IMR-90 (cell line): ENCODE measurements around the gene FAM177B. TPM values are rescaled to one million over a fixed set of nuclear protein-coding genes. Genes with fewer than 3 reads are reported as not detected.

Experiments used
- ATAC-seq: fragments of 200-7000 bp; cut with Tn5 transposase; 2 replicates; pipeline ENCODE4 v1.9.1; 2020; ENCODE audit warnings: low read depth, mild to moderate bottlenecking, moderate library complexity
- BruUV-seq: library from RNA; stranded (reverse); fragments of 400-500 nt; replicated peaks from 2 replicates; lab custom pipeline; 2021; lab: Mats Ljungman, UMichigan
- CTCF ChIA-PET: fragments of 300-600 bp; formaldehyde crosslinking; extraction: SDS; loops from one replicate; lab custom pipeline; 2021; ENCODE audit warnings: antibody characterized with exemption; lab: Yijun Ruan, JAX
- POLR2A ChIA-PET: fragments of 300-600 bp; sonication (Branson Sonifier 250); formaldehyde crosslinking; loops from one replicate; lab custom pipeline; 2022; ENCODE audit warnings: antibody characterized with exemption; ENCODE audit not compliant: unreplicated experiment; lab: Charles Lee
- DNase-seq: peaks from one replicate; pipeline ENCODE4 v3.0.0; 2013
- H2AFZ ChIP-seq: replicated peaks from 2 replicates; pipeline ENCODE3; 2013; ENCODE audit warnings: low read length, mild to moderate bottlenecking; ENCODE audit not compliant: poor library complexity
- H2AK5ac ChIP-seq: 2 replicates; pipeline ENCODE4 v1.6.1; 2013; ENCODE audit warnings: low read depth, low read length, inconsistent platforms
- H2AK9ac ChIP-seq: replicated peaks from 2 replicates; pipeline ENCODE3; 2013; ENCODE audit warnings: mild to moderate bottlenecking, low read depth, low read length, moderate library complexity; ENCODE audit not compliant: poor library complexity
- H2BK120ac ChIP-seq: 2 replicates; pipeline ENCODE4 v1.6.1; 2013; ENCODE audit warnings: low read depth, low read length, inconsistent platforms
- H2BK15ac ChIP-seq: 3 replicates; pipeline ENCODE4 v1.6.1; 2013; ENCODE audit warnings: low read depth, low read length, inconsistent platforms
- H2BK20ac ChIP-seq: 2 replicates; pipeline ENCODE4 v1.6.1; 2013; ENCODE audit warnings: low read depth, mild to moderate bottlenecking, inconsistent platforms, low read length, moderate library complexity
- H2BK5ac ChIP-seq: 2 replicates; pipeline ENCODE4 v1.6.1; 2013; ENCODE audit warnings: mild to moderate bottlenecking, low read depth, low read length, inconsistent platforms; ENCODE audit not compliant: poor library complexity, severe bottlenecking
- H3K14ac ChIP-seq: replicated peaks from 2 replicates; pipeline ENCODE4 v1.6.1; 2013; ENCODE audit warnings: low read depth, low read length, inconsistent platforms
- H3K18ac ChIP-seq: 2 replicates; pipeline ENCODE4 v1.6.1; 2013; ENCODE audit warnings: low read depth, low read length, control low read depth
- H3K23ac ChIP-seq: 2 replicates; pipeline ENCODE4 v1.6.1; 2013; ENCODE audit warnings: low read depth, low read length, inconsistent platforms
- H3K27ac ChIP-seq: 2 replicates; pipeline ENCODE4 v1.5.1; 2013; ENCODE audit warnings: mild to moderate bottlenecking, control low read depth, low read length; ENCODE audit not compliant: insufficient read depth
- H3K27me3 ChIP-seq: 2 replicates; pipeline ENCODE4 v1.6.1; 2013; ENCODE audit warnings: low read length; ENCODE audit not compliant: control insufficient read depth, insufficient read depth
- H3K36me3 ChIP-seq: 2 replicates; pipeline ENCODE4 v1.6.1; 2013; ENCODE audit warnings: low read length, mixed read lengths; ENCODE audit not compliant: control insufficient read depth, insufficient read depth
- H3K4ac ChIP-seq: 2 replicates; pipeline ENCODE4 v1.6.1; 2013; ENCODE audit warnings: low read depth, low read length, inconsistent platforms
- H3K4me1 ChIP-seq: 2 replicates; pipeline ENCODE4 v1.6.1; 2013; ENCODE audit warnings: low read length, mixed read lengths; ENCODE audit not compliant: control insufficient read depth, insufficient read depth
- H3K4me2 ChIP-seq: 2 replicates; pipeline ENCODE4 v1.6.1; 2013; ENCODE audit warnings: low read depth, mild to moderate bottlenecking, control low read depth, low read length, moderate library complexity
- H3K4me3 ChIP-seq: 2 replicates; pipeline ENCODE4 v1.5.1; 2013; ENCODE audit warnings: low read depth, mild to moderate bottlenecking, control low read depth, low read length, moderate library complexity; ENCODE audit not compliant: insufficient read depth
- H3K56ac ChIP-seq: 2 replicates; pipeline ENCODE4 v1.6.1; 2013; ENCODE audit warnings: low read length, inconsistent platforms; ENCODE audit not compliant: insufficient read depth; ENCODE audit errors: extremely low read depth
- H3K79me1 ChIP-seq, 2 experiments: 2 replicates each; pipeline ENCODE4 v1.6.1; 2013; ENCODE audit warnings: low read length in 2 of 2, inconsistent platforms in 1 of 2, low read depth in 1 of 2
- H3K9ac ChIP-seq: 2 replicates; pipeline ENCODE4 v1.6.1; 2013; ENCODE audit warnings: low read depth, low read length, control low read depth
- H3K9me1 ChIP-seq: 2 replicates; pipeline ENCODE4 v1.6.1; 2013; ENCODE audit warnings: low read length, inconsistent platforms; ENCODE audit not compliant: insufficient read depth
- H3K9me3 ChIP-seq: 2 replicates; pipeline ENCODE4 v1.6.1; 2013; ENCODE audit warnings: low read length; ENCODE audit not compliant: control insufficient read depth, insufficient read depth
- H4K20me1 ChIP-seq: 2 replicates; pipeline ENCODE4 v1.6.1; 2013; ENCODE audit warnings: low read length, inconsistent platforms; ENCODE audit not compliant: insufficient read depth
- H4K5ac ChIP-seq: 2 replicates; pipeline ENCODE4 v1.6.1; 2013; ENCODE audit warnings: mild to moderate bottlenecking, low read depth, low read length, control low read depth
- H4K8ac ChIP-seq, 2 experiments: 2 replicates each; pipeline ENCODE4 v1.6.1; 2013; ENCODE audit warnings: low read depth in 2 of 2, low read length in 2 of 2, control low read depth in 1 of 2, inconsistent platforms in 1 of 2
- H4K91ac ChIP-seq: 2 replicates; pipeline ENCODE4 v1.6.1; 2013; ENCODE audit warnings: low read depth, low read length, inconsistent platforms; ENCODE audit not compliant: insufficient read depth
- CEBPB ChIP-seq: IDR thresholded peaks from 2 replicates; pipeline ENCODE4 v1.6.1; 2012; ENCODE audit warnings: low read depth, low read length, improper control_type of control experiment
- FOS ChIP-seq: fragments of 150-350 bp; IDR thresholded peaks from 2 replicates; pipeline ENCODE4 v1.6.1; 2016; ENCODE audit warnings: low read depth, low read length
- MAFK ChIP-seq: IDR thresholded peaks from 2 replicates; pipeline ENCODE4 v1.6.1; 2012; ENCODE audit warnings: low read depth, low read length, improper control_type of control experiment
- NFE2L2 ChIP-seq: fragments of 150-350 bp; IDR thresholded peaks from 2 replicates; pipeline ENCODE4 v1.6.1; 2016; ENCODE audit warnings: low read depth, mild to moderate bottlenecking, low read length
- POLR2A ChIP-seq: IDR thresholded peaks from 2 replicates; pipeline ENCODE4 v1.6.1; 2012; ENCODE audit warnings: mild to moderate bottlenecking, low read depth, low read length
- SMC3 ChIP-seq: fragments of 150-350 bp; IDR thresholded peaks from 2 replicates; pipeline ENCODE4 v1.6.1; 2016; ENCODE audit warnings: low read depth, mild to moderate bottlenecking, antibody characterized with exemption, low read length, moderate library complexity
- WGBS, 2 experiments: methylation state at CpG; one replicate each; pipeline versions ENCODE4 v1.1.5 to v1.1.7; 2013; ENCODE audit warnings: missing lambda C conversion rate in 2 of 2; ENCODE audit not compliant: insufficient read length in 1 of 2; ENCODE audit errors: extremely low coverage in 2 of 2; 5-methylcytosine and 5-hydroxymethylcytosine counted together
- dilution Hi-C: fragments of 300-500 bp; cut with HindIII; formaldehyde crosslinking; loops from one replicate; pipeline ENCODE4 v1.14.3; 2018; ENCODE audit warnings: low sequenced_read_pairs; ENCODE audit not compliant: unreplicated experiment
- in situ Hi-C: fragments of 300-500 bp; cut with MboI; formaldehyde crosslinking; loops from 3 replicates; pipeline ENCODE4 v1.14.3; 2019; ENCODE audit warnings: low sequenced_read_pairs, inconsistent platforms, mixed read lengths
- intact Hi-C: fragments of 100-400 bp; cut with micrococcal nuclease; formaldehyde crosslinking; loops from 2 replicates; pipeline ENCODE4 v1.10.0; 2022
- polyA plus RNA-seq, 3 experiments: library from polyadenylated mRNA; depleted of rRNA; stranded (reverse); fragments of >200 nt; gene quantifications; 2 replicates each; pipeline ENCODE4 v1.2.3, GENCODE V29; 2012; ENCODE audit warnings: low replicate concordance in 1 of 3
- total RNA-seq: library from RNA; depleted of rRNA; stranded (reverse); fragments of >200 nt; gene quantifications from 2 replicates; pipeline ENCODE4 v1.2.3, GENCODE V29; 2012

The FAM177B gene
- total and polyA plus RNA-seq, 2 of the 4 experiments (the other 2 are of a cell fraction), result not detected

GRCh38 chr1:222786121-222786520 lies 49.1 kb downstream of the FAM177B start:
- Histone ChIP-seq H3K79me1 (no peaks in the 10 kb centered on the region), H3K9me1 (no peaks in the 10 kb centered on the region; the same call in 1 of the 2 replicates), H3K27me3 (peaks cover 20% of the 10 kb centered on the region), H3K9ac (no peak overlapping the region), H3K27ac (no peak overlapping the region), H4K8ac (no peak overlapping the region), H3K18ac (no peak overlapping the region), H4K20me1 (no peaks in the 10 kb centered on the region), H3K4me2 (no peak overlapping the region), H2BK15ac (no peak overlapping the region), H2BK20ac (no peak overlapping the region), H2AK9ac (no peak overlapping the region), H3K4ac (no peak overlapping the region), H3K14ac (no peak overlapping the region), H2AK5ac (no peak overlapping the region), H3K4me1 (no peaks in the 10 kb centered on the region), H2AFZ (no peak overlapping the region), H3K36me3 (no peaks in the 10 kb centered on the region), H3K56ac (no peak overlapping the region), H2BK120ac (no peak overlapping the region), H4K5ac (no peak overlapping the region), H4K91ac (no peak overlapping the region), H3K9me3 (no peaks in the 10 kb centered on the region), H3K23ac (no peak overlapping the region), H2BK5ac (no peak overlapping the region), H3K4me3 (no peak overlapping the region)
- no CpG with 5 or more reads among the region's 1 CpG for whole genome bisulfite sequencing, 2 experiments
- dilution Hi-C loops, result loop anchor here (25.0 kb wide), 1 partner anchor 301 kb away; no protein-coding TSS in a partner anchor
- CTCF ChIA-PET, result no interaction called here
- ATAC-seq (no peak), DNase-seq (no peak)
- intact Hi-C loops, result no loop called here
- TF ChIP-seq FOS (no peak), SMC3 (no peak), CEBPB (no peak), POLR2A (no peak), MAFK (no peak), NFE2L2 (no peak)
- in situ Hi-C loops, result no loop called here
- no TSS peak for BruUV-seq
- POLR2A ChIA-PET, result no interaction called here
